ENCODE results near the gene ZNF45. TPM values are rescaled to one million over a fixed set of nuclear protein-coding genes. Genes with fewer than 3 reads are reported as not detected.

Gene ZNF45
- total RNA-seq, 5 donors from 2014 or later (not counting 1 experiment from before 2014, with no cell fraction given) = 12.7 to 22.2 (median 19.2) TPM

DNA sequence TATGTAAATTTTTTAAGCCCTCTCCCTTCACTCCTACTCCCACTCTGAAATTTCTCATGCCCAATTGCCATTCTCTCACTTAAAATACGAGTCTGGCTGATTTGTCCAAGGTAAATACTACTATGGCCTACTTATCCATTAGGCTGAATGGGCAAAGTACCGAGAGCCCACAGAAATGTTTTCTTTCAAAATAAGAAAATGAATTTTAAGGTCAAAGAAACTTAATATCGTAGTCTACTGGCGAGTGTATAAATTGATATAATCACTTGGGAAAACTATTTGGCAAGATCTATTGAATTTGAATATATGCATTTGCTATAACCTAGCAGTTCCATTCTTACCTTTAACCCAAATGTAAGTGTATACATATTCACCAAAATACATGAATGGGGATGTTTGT lies 32.7 kb downstream of the ZNF45 start:
- no peaks in the 10 kb centered on the region for H3K36me3 ChIP-seq (ENCODE audit: control insufficient read depth in 2 of 2, extremely low read depth in 1 of 2, insufficient read depth in 1 of 2, low read length in 1 of 2)
- H3K27me3 ChIP-seq (replicated peaks in 1 of 2; ENCODE audit: control insufficient read depth in 2 of 2, extremely low read depth in 1 of 2, insufficient read depth in 2 of 2, low read length in 1 of 2) = no peaks in the 10 kb centered on the region
- Mint-ChIP-seq H3K9me3 (peaks cover 47 to 71% (median 50%) of the 10 kb centered on the region in 3 donors), H3K4me1 (peaks cover 24 to 26% (median 26%) of the 10 kb centered on the region in 3 donors), H3K27ac (no peak overlapping the region), H3K4me3 (peak overlapping the region; percentile 90 to 96 (median 90)), H3K27me3 (no peaks in the 10 kb centered on the region), H3K36me3 (peaks cover 54% of the 10 kb centered on the region)
- no peak overlapping the region for H3K27ac ChIP-seq (ENCODE audit: low read length)
- H3K4me3 ChIP-seq (ENCODE audit: control insufficient read depth in 1 of 2, extremely low read depth in 1 of 2, low read length in 1 of 2) = no peak overlapping the region
- ATAC-seq (replicated peaks in 1 of 4) (no peak), DNase-seq (no peak)
- ChIA-PET POLR2A (no interaction called here), CTCF (no interaction called here)
- 73% methylated on average over 1 of the region's 4 CpGs for WGBS (ENCODE audit: insufficient coverage)
- H3K4me1 ChIP-seq (ENCODE audit: control insufficient read depth in 1 of 2, extremely low read depth in 1 of 2, insufficient read depth in 2 of 2, low read length in 2 of 2) = peaks cover 5 to 16% of the 10 kb centered on the region in 2 experiments
- peaks cover 14% of the 10 kb centered on the region for H3K9me3 ChIP-seq

DNA sequence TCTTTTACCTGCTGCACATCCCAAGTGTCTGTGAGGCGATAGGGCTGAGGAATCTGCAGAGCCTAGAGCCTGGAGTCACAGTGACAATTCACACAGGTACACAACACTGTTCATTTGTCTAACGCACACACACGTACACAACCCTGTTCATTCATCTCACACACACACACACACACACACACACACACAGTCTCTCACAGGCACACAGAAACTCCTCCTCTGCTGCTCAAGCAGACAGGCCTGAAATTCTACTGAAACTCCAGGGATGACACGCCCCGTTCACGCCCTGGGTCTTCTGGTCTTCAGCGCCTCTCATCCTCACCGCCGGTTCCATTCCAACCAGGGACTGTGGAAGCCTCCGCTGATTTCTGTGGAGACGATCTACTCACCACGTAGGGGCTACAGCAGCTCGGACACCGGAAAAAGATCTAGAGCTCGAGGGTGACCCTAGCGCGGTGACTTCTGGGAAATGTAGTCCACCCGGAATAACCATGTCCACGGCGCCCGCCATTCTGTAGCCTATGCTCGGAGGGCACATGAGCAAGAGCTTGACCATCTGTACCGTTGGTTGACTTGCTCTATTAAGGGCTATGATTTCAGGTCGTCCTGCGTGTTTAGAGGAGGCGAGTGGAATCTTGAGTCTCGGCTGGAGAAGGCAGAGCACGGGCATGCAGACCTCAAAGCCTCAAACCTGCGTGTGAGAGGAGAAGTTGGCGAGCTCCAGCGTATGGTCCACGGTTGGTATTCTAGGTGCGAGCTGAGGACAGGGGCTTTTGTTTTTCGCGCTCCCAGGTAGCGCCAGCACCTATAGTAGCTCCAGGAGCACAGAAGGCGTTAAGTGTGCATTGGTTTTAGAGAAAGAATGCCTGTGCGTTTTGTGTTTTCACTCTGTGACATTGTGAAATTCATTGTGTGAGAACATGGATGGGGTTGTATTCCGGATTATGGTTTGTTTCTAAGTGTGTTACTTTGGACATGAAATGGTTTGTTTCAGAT lies 33.4 kb downstream of the ZNF45 start:
- peaks cover 12% of the 10 kb centered on the region for H3K9me3 ChIP-seq
- peaks cover 24 to 26% (median 26%) of the 10 kb centered on the region in 3 donors for H3K4me1 Mint-ChIP-seq
- DNase-seq = peak in 34 of 35 experiments; percentile 16 to 72 (median 42)
- peak overlapping the region; percentile 64 to 93 for H3K4me3 ChIP-seq (ENCODE audit: control insufficient read depth in 1 of 2, extremely low read depth in 1 of 2, low read length in 1 of 2)
- ChIA-PET POLR2A (no interaction called here), CTCF (interaction anchor here in 1 of 2 donors (0.6 kb wide), 1 partner anchor 74 kb away, joined by 3 read pairs; no protein-coding TSS in a partner anchor)
- 19% methylated on average over 37 of the region's 39 CpGs for WGBS (ENCODE audit: insufficient coverage)
- peaks cover 5 to 16% of the 10 kb centered on the region in 2 experiments for H3K4me1 ChIP-seq (ENCODE audit: control insufficient read depth in 1 of 2, extremely low read depth in 1 of 2, insufficient read depth in 2 of 2, low read length in 2 of 2)
- no peaks in the 10 kb centered on the region for H3K27me3 ChIP-seq (replicated peaks in 1 of 2; ENCODE audit: control insufficient read depth in 2 of 2, extremely low read depth in 1 of 2, insufficient read depth in 2 of 2, low read length in 1 of 2)
- H3K27me3 Mint-ChIP-seq = no peaks in the 10 kb centered on the region
- peak overlapping the region; percentile 90 to 96 (median 90) for H3K4me3 Mint-ChIP-seq
- peaks cover 53% of the 10 kb centered on the region for H3K36me3 Mint-ChIP-seq
- peak overlapping the region; percentile 36 for H3K27ac ChIP-seq (ENCODE audit: low read length)
- peaks cover 41 to 67% (median 45%) of the 10 kb centered on the region in 3 donors for H3K9me3 Mint-ChIP-seq
- no peaks in the 10 kb centered on the region for H3K36me3 ChIP-seq (ENCODE audit: control insufficient read depth in 2 of 2, extremely low read depth in 1 of 2, insufficient read depth in 1 of 2, low read length in 1 of 2)
- H3K27ac Mint-ChIP-seq = peak overlapping the region; percentile 38 to 87
- peak; percentile 86 to 98 (median 94) for ATAC-seq (replicated peaks in 1 of 4)

DNA sequence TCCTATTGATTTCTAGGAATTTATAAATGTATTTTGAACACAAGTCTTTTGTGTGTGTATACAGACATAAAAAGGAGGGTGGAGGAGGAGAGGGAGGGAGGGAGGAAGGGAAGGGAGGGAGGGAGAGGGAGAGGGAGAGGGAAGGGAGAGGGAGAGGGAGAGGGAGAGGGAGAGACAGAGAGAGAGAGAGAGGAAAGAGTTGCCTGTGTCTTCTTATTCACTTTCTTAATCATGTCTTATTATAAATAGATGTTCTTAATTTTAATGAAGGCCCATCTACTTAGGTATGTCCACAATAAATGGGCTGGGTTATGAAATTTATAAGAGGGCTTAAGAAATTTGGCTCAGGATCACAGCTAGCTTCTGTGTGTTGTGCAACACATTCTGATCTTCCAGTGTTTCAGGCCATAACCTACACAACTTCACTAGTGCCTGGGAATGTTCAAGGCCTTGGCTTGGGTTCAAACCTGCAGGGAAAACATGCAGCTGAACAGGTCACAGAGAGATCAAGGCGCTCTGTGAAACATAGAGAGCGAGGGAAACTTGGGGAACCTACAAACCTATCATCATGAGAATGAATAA lies 39.3 kb downstream of the ZNF45 start:
- peaks cover 7 to 69% (median 41%) of the 10 kb centered on the region in 3 donors for H3K9me3 Mint-ChIP-seq
- H3K9me3 ChIP-seq = peaks cover 5% of the 10 kb centered on the region
- CTCF ChIA-PET = no interaction called here

DNA sequence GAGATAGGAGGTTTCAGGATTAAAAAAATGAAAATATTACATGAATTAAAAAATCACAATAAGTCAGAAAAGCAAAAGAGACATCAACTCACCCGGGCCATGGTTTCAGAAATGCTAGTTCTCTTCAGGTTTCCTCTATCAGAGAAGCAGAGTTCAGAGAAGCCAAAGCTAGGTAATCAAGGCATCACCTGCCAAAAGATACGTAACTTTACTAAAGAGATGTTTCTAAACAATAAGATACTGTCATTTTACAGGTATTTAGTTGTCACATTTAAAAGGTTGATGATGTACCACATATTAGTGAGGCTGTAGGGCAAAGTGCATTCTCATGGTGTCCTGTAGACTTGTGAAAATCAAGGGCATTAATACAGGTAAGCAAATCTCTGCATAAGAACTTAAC lies 51.2 kb downstream of the ZNF45 start, which contains the start of gene ZNF404:
ZNF404 (minus strand) TSS at position 101 of the 400 bp plus-strand sequence.
- Mint-ChIP-seq H3K4me3 (no peak within 1 kb of the TSS), H3K9me3 (peaks cover 21 to 73% (median 65%) of the 10 kb centered on the region in 3 donors)
- no peak for ATAC-seq (replicated peaks in 1 of 4)

More for the DNA sequence above, 39.3 kb downstream of the ZNF45 start:
- Histone ChIP-seq H3K27me3 (replicated peaks in 1 of 2; ENCODE audit: control insufficient read depth in 2 of 2, extremely low read depth in 1 of 2, insufficient read depth in 2 of 2, low read length in 1 of 2) (no peaks in the 10 kb centered on the region), H3K27ac (ENCODE audit: low read length) (no peak overlapping the region), H3K36me3 (ENCODE audit: control insufficient read depth in 2 of 2, extremely low read depth in 1 of 2, insufficient read depth in 1 of 2, low read length in 1 of 2) (no peaks in the 10 kb centered on the region), H3K4me3 (ENCODE audit: control insufficient read depth in 1 of 2, extremely low read depth in 1 of 2, low read length in 1 of 2) (no peak overlapping the region), H3K4me1 (ENCODE audit: control insufficient read depth in 1 of 2, extremely low read depth in 1 of 2, insufficient read depth in 2 of 2, low read length in 2 of 2) (no peaks in the 10 kb centered on the region)
- DNase-seq (no peak), ATAC-seq (replicated peaks in 1 of 4) (no peak)
- H3K27ac Mint-ChIP-seq = no peak overlapping the region
- no peaks in the 10 kb centered on the region for H3K27me3 Mint-ChIP-seq
- H3K4me3 Mint-ChIP-seq = no peak overlapping the region
- POLR2A ChIA-PET = no interaction called here
- WGBS (ENCODE audit: insufficient coverage) = no CpG with 5 or more reads among the region's 2 CpGs
- H3K4me1 Mint-ChIP-seq = peaks cover 7 to 10% (median 8%) of the 10 kb centered on the region in 3 donors
- peaks cover 40% of the 10 kb centered on the region for H3K36me3 Mint-ChIP-seq

DNA sequence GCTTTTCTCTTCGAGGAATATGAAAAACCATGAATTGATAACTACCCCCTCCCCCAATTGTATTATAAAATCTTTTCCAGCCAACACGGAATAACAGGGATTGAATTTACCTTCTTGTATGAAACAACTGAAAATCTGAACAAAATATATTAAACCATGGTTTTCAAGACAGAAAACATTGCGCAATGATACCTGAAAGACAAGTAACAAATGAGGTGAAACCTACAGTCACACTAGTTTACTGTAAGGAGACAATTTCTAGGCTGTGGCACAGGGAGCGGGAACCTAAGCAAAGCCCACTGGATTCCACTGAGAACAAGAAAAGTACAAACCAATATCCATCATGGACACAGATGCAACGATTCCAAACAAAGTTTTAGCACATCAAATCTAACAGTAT lies 54.6 kb downstream of the ZNF45 start:
- ChIA-PET POLR2A (no interaction called here), CTCF (no interaction called here)
- no peaks in the 10 kb centered on the region for H3K27me3 ChIP-seq (replicated peaks in 1 of 2; ENCODE audit: control insufficient read depth in 2 of 2, extremely low read depth in 1 of 2, insufficient read depth in 2 of 2, low read length in 1 of 2)
- H3K9me3 Mint-ChIP-seq = peaks cover 20 to 70% (median 65%) of the 10 kb centered on the region in 3 donors
- WGBS (ENCODE audit: insufficient coverage) = 100% methylated on average over 1 of the region's 5 CpGs
- DNase-seq = no peak
- peaks cover 20% of the 10 kb centered on the region for H3K9me3 ChIP-seq
- no peaks in the 10 kb centered on the region for H3K4me1 Mint-ChIP-seq
- H3K4me3 Mint-ChIP-seq = no peak overlapping the region
- H3K4me1 ChIP-seq (ENCODE audit: control insufficient read depth in 1 of 2, extremely low read depth in 1 of 2, insufficient read depth in 2 of 2, low read length in 2 of 2) = no peaks in the 10 kb centered on the region
- H3K36me3 Mint-ChIP-seq = peaks cover 56% of the 10 kb centered on the region
- H3K27me3 Mint-ChIP-seq = no peaks in the 10 kb centered on the region
- no peak overlapping the region for H3K27ac Mint-ChIP-seq
- no peak overlapping the region for H3K4me3 ChIP-seq (ENCODE audit: control insufficient read depth in 1 of 2, extremely low read depth in 1 of 2, low read length in 1 of 2)
- ATAC-seq (replicated peaks in 1 of 4) = no peak
- H3K27ac ChIP-seq (ENCODE audit: low read length) = no peak overlapping the region
- no peaks in the 10 kb centered on the region for H3K36me3 ChIP-seq (ENCODE audit: control insufficient read depth in 2 of 2, extremely low read depth in 1 of 2, insufficient read depth in 1 of 2, low read length in 1 of 2)

More for the DNA sequence above, 51.2 kb downstream of the ZNF45 start, which contains the start of gene ZNF404:
- no peaks in the 10 kb centered on the region for H3K4me1 Mint-ChIP-seq
- Histone ChIP-seq H3K9me3 (peaks cover 23% of the 10 kb centered on the region), H3K4me3 (ENCODE audit: control insufficient read depth in 1 of 2, extremely low read depth in 1 of 2, low read length in 1 of 2) (no peak within 1 kb of the TSS), H3K27me3 (replicated peaks in 1 of 2; ENCODE audit: control insufficient read depth in 2 of 2, extremely low read depth in 1 of 2, insufficient read depth in 2 of 2, low read length in 1 of 2) (peaks cover 0 to 3% of the 10 kb centered on the region in 2 experiments), H3K27ac (ENCODE audit: low read length) (no peak within 1 kb of the TSS), H3K4me1 (ENCODE audit: control insufficient read depth in 1 of 2, extremely low read depth in 1 of 2, insufficient read depth in 2 of 2, low read length in 2 of 2) (no peaks in the 10 kb centered on the region), H3K36me3 (ENCODE audit: control insufficient read depth in 2 of 2, extremely low read depth in 1 of 2, insufficient read depth in 1 of 2, low read length in 1 of 2) (no peaks in the 10 kb centered on the region)
- ChIA-PET CTCF (no interaction called here), POLR2A (no interaction called here)
- WGBS (ENCODE audit: insufficient coverage) = 83% methylated on average over 1 of the region's 2 CpGs
- no peak for DNase-seq
- peaks cover 48% of the 10 kb centered on the region for H3K36me3 Mint-ChIP-seq
- H3K27me3 Mint-ChIP-seq = no peaks in the 10 kb centered on the region
- no peak within 1 kb of the TSS for H3K27ac Mint-ChIP-seq

DNA sequence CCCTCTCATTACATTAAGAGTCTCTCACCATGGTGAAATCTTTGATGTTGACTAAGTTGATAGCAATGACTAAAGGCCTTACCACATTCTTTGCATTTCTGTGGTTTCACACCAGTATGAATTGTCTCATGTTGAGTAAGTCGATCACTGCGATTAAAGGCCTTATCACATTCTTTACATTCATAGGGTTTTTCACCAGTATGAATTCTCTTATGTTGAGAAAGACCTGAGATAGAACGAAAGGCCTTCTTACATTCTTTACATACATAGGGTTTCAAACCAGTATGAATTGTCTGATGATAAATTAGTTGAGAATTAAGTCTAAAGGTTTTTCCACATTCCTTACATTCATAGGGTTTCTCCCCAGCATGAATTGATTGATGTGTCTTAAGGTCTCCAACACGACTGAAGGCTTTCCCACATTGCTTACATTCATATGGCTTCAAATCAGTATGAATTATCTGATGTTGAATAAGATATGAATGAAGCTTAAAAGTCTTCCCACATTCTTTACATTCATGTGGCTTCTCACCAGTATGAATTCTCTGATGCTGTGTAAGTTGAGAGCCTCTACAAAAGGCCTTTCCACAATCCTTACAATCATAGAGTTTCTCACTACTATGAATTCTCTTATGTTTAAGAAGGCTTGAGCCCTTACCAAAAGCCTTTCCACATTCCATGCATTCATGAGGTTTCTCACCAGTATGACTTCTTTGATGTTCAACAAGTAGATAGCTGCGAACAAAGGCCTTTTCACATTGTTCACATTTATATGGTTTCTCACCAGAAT lies 62.3 kb downstream of the ZNF45 start:
- Histone ChIP-seq H3K27ac (ENCODE audit: low read length) (no peak overlapping the region), H3K9me3 (peaks cover 23% of the 10 kb centered on the region), H3K27me3 (replicated peaks in 1 of 2; ENCODE audit: control insufficient read depth in 2 of 2, extremely low read depth in 1 of 2, insufficient read depth in 2 of 2, low read length in 1 of 2) (peaks cover 0 to 3% of the 10 kb centered on the region in 2 experiments), H3K4me3 (ENCODE audit: control insufficient read depth in 1 of 2, extremely low read depth in 1 of 2, low read length in 1 of 2) (no peak overlapping the region), H3K4me1 (ENCODE audit: control insufficient read depth in 1 of 2, extremely low read depth in 1 of 2, insufficient read depth in 2 of 2, low read length in 2 of 2) (no peaks in the 10 kb centered on the region), H3K36me3 (ENCODE audit: control insufficient read depth in 2 of 2, extremely low read depth in 1 of 2, insufficient read depth in 1 of 2, low read length in 1 of 2) (no peaks in the 10 kb centered on the region)
- ATAC-seq (replicated peaks in 1 of 4) (no peak), DNase-seq (no peak)
- CTCF ChIA-PET = no interaction called here
- POLR2A ChIA-PET = interaction anchor here in 1 of 2 donors (0.6 kb wide), 1 partner anchor 63 kb away, joined by 3 read pairs; no protein-coding TSS in a partner anchor
- peaks cover 41% of the 10 kb centered on the region for H3K36me3 Mint-ChIP-seq
- H3K27ac Mint-ChIP-seq = no peak overlapping the region
- WGBS (ENCODE audit: insufficient coverage) = no CpG with 5 or more reads among the region's 5 CpGs
- no peaks in the 10 kb centered on the region for H3K27me3 Mint-ChIP-seq
- H3K9me3 Mint-ChIP-seq = peaks cover 20 to 55% (median 50%) of the 10 kb centered on the region in 3 donors
- H3K4me3 Mint-ChIP-seq = no peak overlapping the region
- H3K4me1 Mint-ChIP-seq = no peaks in the 10 kb centered on the region
